D721Med (cell line): ENCODE measurements around the gene ZMYND11.

Experiments used
- DNase-seq: peaks from one replicate; pipeline ENCODE4 v3.0.0; 2011; ENCODE audit warnings: low spot score; ENCODE audit not compliant: insufficient read length
- FAIRE-seq: peaks from 2 replicates; lab custom pipeline; 2011; peaks lifted over from hg19 to GRCh38; lab: Jason Lieb, UNC
- TF ChIP-seq, protein P1 (sequence below): IDR thresholded peaks from 2 replicates; pipeline ENCODE4 v1.5.1; 2012; ENCODE audit warnings: mild to moderate bottlenecking, control low read depth; ENCODE audit not compliant: insufficient read depth; ENCODE audit errors: missing control alignments

Gene ZMYND11

DNA sequence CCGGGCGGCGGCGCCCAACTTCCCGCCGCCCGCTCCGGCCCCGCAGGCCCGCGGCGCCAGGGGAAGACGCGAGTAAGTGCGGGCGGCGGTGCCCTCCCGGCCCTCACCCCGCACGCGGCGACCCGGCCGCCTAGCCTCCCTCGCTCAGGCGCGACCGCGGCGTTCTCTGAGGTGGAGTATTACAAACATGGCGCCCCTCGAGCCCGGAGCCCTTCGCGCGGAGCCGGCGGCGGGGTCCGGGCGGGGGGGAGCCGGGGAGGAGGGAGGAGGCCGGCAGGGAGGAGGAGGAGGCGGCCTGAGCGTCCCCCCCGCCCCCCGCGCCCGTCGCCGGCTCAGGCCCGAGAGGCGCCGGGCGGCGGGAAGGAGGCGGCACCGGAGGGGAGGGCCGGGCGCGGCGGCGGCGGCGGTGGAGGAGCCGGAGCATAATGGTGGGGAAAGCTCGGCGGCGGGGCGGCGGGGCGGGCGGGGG lies at the start of gene ZMYND11:
ZMYND11 (plus strand) TSS at position 324 of the 469 bp plus-strand sequence. CDS start 44,558 bp downstream, outside the sequence.
- TF ChIP-seq, protein P1, sequence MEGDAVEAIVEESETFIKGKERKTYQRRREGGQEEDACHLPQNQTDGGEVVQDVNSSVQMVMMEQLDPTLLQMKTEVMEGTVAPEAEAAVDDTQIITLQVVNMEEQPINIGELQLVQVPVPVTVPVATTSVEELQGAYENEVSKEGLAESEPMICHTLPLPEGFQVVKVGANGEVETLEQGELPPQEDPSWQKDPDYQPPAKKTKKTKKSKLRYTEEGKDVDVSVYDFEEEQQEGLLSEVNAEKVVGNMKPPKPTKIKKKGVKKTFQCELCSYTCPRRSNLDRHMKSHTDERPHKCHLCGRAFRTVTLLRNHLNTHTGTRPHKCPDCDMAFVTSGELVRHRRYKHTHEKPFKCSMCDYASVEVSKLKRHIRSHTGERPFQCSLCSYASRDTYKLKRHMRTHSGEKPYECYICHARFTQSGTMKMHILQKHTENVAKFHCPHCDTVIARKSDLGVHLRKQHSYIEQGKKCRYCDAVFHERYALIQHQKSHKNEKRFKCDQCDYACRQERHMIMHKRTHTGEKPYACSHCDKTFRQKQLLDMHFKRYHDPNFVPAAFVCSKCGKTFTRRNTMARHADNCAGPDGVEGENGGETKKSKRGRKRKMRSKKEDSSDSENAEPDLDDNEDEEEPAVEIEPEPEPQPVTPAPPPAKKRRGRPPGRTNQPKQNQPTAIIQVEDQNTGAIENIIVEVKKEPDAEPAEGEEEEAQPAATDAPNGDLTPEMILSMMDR: no peak
- FAIRE-seq (no peak), DNase-seq (peak; percentile 53)

DNA sequence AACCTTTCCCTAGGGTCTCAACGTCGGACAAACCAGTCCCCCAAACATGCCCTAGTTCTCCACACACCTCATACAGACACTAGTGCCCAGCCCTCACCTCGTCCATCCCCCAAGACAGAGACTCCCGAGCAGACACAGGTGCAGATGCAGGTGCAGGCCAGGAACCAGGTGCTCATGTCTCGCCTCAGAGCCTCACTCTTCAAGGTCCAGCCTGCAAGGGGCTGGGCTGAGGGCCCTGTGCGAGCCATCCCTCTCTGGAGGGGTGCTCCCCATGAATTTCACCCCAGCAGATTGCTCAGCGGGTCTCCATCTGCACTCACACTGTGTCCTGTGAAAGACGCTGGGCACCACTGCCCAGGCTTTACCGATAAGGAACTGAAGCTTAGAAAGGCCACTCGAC lies 49.2 kb upstream of the ZMYND11 start:
- no peak for FAIRE-seq
- TF ChIP-seq, protein P1: no peak
- DNase-seq: no peak

DNA sequence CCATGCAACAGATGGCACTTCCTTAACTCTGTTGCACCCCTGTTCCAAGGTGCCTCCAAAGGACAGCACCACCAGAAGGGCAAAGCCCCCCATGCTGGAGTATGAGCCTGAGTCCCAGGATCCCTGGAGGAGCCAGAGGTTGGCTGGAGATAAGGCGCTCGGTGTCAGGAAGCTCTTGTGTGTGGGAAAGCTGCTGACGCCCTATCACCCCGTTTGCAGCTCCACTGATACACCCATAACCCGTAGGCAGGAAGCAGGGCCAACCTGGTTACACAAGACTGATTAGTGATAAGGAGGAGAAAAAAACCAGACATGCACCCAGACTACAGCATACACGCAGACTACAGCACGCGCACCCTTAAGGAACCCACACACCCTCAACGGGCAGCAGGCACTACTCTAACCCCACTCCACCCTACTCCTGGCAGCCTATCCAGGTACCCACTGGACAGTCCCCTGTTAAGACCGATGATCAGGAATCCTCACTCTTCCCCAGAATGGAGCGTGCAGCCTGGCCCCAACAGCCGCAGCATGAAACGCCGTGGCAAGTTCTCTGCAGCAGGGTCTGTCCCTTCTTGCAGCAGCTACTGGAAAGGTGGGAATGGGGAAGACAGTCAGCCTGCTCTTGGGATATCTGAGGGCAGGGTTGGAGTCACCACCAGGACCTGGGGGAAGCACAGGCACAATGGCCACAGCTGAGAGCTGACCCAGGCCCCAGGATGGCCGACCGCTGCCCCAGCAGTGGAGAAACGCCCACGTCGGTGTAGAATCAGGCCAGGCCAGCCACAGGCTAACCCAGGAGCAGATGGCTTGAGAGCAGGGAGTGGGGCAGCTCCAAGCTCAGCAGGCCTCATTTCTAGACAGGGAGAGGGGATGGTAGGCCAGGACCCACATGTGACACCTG lies 47.8 kb upstream of the ZMYND11 start:
- TF ChIP-seq, protein P1: no peak
- FAIRE-seq (no peak), DNase-seq (no peak)

DNA sequence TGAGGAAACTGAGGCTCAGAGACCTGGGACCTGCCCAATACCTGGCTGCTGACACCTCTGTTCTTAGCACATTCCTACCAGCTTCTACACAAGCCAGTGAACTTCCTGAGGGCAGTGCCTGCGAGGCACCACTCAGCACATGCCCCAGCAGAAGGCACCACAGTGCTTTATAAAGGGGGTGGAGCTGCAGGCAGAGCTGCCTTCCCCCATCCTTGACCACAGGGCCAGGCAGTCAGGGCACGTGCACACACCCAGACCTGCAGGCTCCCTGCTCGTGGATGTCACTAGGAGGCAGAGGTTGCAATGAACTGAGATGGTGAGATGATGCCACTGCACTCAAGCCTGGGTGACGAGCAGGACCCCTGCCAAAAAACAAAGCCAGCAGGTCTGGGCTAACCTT lies 47.0 kb upstream of the ZMYND11 start:
- DNase-seq (no peak), FAIRE-seq (no peak)
- TF ChIP-seq, protein P1: no peak

DNA sequence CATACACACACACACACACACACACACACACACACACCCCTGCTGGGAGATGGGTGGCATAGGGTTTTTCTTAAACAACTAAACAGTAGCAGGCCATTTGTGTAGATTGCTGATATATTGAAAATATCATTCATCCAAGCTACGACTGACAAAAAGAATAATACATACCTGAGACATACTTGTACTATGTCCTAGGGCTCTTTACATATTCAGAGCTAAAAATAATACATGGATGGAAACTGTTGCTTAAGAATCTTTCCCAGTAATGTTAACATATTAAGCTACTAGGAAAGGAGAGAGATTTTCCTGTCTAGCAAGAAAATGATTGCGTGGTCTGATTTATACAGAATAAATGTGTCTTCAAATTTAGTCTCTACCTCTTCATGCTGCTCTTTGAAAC lies 46.0 kb upstream of the ZMYND11 start:
- TF ChIP-seq, protein P1: no peak
- FAIRE-seq: no peak
- no peak for DNase-seq

DNA sequence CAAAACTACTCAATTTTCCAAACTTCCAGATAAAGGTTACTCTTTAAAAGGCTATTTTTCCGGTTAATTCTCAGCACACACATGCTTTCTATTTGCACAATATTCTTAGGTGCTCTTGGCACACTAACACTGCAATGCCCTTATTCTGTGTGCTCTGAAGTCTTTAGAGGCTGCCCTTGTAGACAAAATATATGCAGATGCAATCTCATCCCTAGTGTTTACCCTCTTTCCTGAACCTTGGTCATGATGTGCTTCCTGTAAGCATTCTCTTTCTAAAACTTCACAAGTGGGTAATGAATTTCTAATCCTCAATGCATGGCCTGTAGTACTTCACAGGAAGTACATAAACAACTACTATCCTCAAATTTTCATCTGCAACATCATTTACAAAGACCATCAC lies 45.1 kb upstream of the ZMYND11 start:
- TF ChIP-seq, protein P1: no peak
- FAIRE-seq (no peak), DNase-seq (no peak)

DNA sequence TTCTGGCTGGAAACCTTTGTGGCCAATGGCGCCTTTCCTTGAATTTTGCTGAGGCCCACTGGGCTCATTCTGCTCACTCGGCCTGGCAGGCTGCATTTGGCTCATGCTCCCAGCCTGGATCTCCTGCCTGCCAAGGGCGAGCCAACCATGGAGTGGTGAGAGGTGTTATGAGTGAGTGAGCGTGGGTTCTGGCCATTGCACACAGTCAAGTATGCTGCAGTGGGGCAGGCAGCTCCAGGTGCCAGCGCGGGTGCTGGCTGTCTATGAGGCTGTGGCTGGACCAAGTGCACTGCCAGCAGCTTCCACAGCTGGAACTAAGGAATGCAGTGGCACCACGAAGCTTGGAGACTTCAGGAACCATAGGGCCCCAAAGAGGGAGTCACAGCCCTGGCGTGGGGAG lies 43.9 kb upstream of the ZMYND11 start:
- TF ChIP-seq, protein P1: no peak
- DNase-seq: no peak
- FAIRE-seq: no peak
